GM12801 (cell line): ENCODE results near the gene EIF4B.

ENCODE experiments used
- TF ChIP-seq, protein P1 (sequence below): IDR thresholded peaks from one replicate; pipeline ENCODE4 v1.5.1; 2011; ENCODE audit warnings: control low read depth; ENCODE audit not compliant: insufficient read length; ENCODE audit errors: extremely low read depth

EIF4B gene

GRCh38 chr12:52988898-52989297 is 17.4 kb upstream of the EIF4B start:
- TF ChIP-seq, protein P1, sequence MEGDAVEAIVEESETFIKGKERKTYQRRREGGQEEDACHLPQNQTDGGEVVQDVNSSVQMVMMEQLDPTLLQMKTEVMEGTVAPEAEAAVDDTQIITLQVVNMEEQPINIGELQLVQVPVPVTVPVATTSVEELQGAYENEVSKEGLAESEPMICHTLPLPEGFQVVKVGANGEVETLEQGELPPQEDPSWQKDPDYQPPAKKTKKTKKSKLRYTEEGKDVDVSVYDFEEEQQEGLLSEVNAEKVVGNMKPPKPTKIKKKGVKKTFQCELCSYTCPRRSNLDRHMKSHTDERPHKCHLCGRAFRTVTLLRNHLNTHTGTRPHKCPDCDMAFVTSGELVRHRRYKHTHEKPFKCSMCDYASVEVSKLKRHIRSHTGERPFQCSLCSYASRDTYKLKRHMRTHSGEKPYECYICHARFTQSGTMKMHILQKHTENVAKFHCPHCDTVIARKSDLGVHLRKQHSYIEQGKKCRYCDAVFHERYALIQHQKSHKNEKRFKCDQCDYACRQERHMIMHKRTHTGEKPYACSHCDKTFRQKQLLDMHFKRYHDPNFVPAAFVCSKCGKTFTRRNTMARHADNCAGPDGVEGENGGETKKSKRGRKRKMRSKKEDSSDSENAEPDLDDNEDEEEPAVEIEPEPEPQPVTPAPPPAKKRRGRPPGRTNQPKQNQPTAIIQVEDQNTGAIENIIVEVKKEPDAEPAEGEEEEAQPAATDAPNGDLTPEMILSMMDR: no peak

- TF ChIP-seq, protein P1: no peak
Measured at GRCh38 chr12:52990206-52990605, 16.1 kb upstream of the EIF4B start.

DNA sequence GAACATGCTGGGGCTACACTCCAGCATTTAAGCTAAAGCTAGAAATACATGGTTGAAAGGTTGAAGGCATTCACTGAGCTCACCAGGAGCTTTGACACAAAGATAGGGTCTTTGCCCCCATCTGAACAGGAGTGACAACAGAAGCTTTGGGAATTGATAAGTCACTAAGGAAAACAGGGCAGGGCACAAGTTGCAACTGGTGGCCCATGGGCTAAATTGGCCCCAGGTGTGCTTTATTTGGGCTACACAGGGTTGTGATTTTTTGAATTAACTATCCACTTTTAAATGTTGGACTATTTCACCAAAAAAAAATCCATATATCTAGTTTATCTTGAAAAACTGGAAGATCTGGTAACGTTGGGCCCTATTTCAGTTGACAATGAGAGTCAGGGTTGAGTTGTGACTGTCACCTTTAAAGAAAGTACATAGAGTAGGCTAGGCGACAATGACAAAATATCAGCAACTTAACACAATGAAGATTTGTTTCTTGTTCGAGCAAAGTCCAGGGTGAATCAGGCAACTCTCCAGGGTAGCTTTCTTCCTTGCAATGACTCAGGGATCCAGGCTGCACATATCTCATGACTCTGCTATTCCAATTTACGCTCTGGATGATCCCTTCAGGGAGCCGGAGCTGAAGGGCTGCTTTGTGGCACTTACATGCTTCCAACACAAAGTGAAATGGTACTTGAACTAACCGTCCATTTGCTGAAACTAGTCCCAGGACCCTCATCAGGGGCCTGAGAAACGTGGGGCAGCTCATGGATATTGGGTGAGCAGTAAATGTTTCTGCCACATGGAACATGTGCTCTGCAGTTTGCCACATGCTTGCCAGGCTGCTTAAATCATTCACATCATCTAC is 13.3 kb upstream of the EIF4B start:
- TF ChIP-seq, protein P1: no peak

DNA sequence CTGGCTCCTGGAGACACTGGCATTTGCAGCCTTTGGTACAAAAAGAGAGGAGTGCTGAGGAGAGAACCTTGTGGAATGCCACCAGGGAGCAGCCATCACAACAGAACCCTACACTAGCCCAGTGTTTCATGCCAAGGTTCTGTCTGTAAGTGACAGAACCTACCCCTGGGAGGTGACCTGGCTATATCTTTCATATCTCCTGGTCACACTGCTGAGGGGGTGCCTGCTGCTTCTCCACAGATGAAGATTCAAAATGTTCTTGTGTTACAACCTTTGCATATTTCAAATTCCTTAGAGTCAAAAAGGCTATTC is 12.7 kb upstream of the EIF4B start:
- TF ChIP-seq, protein P1: no peak

DNA sequence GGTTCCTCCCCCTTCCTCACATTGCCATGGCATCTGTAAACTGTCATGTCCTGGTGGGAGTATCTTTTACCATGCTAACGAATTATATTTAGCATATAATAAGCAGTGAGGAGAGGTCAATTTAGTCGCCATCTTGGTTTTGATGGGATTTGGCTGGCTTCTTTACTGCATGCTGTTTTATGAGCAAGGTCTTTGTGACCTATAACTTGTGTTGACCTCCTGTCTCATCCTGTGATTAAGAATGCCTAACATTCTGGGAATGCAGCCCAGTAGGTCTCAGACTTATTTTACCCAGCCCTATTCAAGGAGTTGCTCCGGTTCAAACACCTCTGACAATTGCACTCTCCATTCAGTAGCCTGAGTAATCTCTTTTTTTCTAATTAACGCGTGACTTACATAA is 2.1 kb upstream of the EIF4B start:
- TF ChIP-seq, protein P1: no peak

- TF ChIP-seq, protein P1: no peak
Measured at GRCh38 chr12:53004582-53004981, 1.7 kb upstream of the EIF4B start.

GRCh38 chr12:53005215-53005985 is 856 bp upstream of the EIF4B start:
- TF ChIP-seq, protein P1: no peak
